Mesodermal cell (in vitro differentiated cells): ENCODE results near the gene ADGRD1.

Source experiments
- H3K27ac ChIP-seq: 2 replicates; pipeline ENCODE4 v1.7.0; 2013; ENCODE audit warnings: mild to moderate bottlenecking, low read depth, low read length, moderate library complexity; ENCODE audit not compliant: severe bottlenecking
- H3K36me3 ChIP-seq: 2 replicates; pipeline ENCODE4 v1.7.1; 2013; ENCODE audit warnings: mild to moderate bottlenecking, low read length, moderate library complexity; ENCODE audit not compliant: control insufficient read depth, insufficient read depth
- H3K4me1 ChIP-seq: one replicate; pipeline ENCODE4 v1.7.1; 2013; ENCODE audit warnings: mild to moderate bottlenecking, low read length; ENCODE audit not compliant: insufficient read depth, control insufficient read depth, poor library complexity, severe bottlenecking
- H3K4me3 ChIP-seq: 2 replicates; pipeline ENCODE4 v1.7.0; 2013; ENCODE audit warnings: low read length, control low read depth, mild to moderate bottlenecking; ENCODE audit not compliant: insufficient read depth, poor library complexity, severe bottlenecking; ENCODE audit errors: extremely low read depth
- H3K9me3 ChIP-seq: 2 replicates; pipeline ENCODE4 v1.7.1; 2013; ENCODE audit warnings: mild to moderate bottlenecking, low read length, moderate library complexity; ENCODE audit not compliant: control insufficient read depth
- WGBS, 2 experiments: methylation state at CpG; one replicate each; pipeline ENCODE4 v1.1.5; 2013; ENCODE audit warnings: missing lambda C conversion rate in 2 of 2; ENCODE audit not compliant: insufficient coverage in 2 of 2; 5-methylcytosine and 5-hydroxymethylcytosine counted together

The ADGRD1 gene

DNA sequence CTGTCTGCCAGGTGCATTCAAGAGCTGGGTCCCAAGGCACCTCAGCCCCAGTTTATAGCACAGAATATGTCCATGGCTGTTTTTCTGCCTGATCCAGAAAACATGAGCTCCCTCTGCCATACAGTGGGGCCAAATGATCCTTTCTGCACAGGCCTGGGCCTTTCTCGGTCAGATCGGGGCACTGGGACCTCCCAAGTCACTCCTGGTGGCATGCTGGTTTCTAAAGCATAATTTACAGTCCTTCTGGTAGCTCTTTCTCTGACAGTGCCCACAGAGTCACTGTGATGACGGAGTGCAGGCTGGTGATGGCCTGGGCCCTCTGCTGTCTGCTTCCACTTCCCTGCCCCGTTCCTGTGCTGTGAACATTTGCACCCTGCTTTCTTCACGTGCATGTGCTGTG, 99.2 kb downstream of the ADGRD1 start:
- no peak overlapping the region for H3K4me3 ChIP-seq
- no peak overlapping the region for H3K27ac ChIP-seq
- H3K4me1 ChIP-seq: no peaks in the 10 kb centered on the region
- H3K36me3 ChIP-seq: no peaks in the 10 kb centered on the region
- WGBS, 2 experiments: 85 to 91% methylated on average over 5 of the region's 5 CpGs
- H3K9me3 ChIP-seq: no peaks in the 10 kb centered on the region

DNA sequence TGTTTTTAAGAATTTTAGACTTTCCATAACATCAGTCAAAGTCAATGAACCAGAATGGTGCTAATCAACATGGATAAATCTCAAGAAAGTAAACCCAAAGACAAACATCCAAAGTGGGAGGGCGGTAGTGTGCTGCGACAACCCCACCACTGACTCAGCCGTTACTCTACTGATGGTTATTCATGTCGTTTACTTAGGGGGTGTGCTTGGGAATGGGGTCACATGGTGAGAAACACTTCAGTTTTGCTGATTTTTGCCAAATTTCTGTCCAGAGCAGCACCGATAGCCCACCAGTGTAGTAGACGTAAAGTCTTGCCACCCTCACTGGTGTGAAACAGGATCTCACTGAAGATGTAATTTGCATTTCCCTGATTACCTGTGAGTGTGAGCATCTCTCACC, 99.9 kb downstream of the ADGRD1 start:
- Histone ChIP-seq H3K4me3 (no peak overlapping the region), H3K27ac (no peak overlapping the region), H3K9me3 (no peaks in the 10 kb centered on the region), H3K4me1 (no peaks in the 10 kb centered on the region), H3K36me3 (no peaks in the 10 kb centered on the region)
- WGBS, 2 experiments: 87 to 92% methylated on average over 3 to 5 of the region's 6 CpGs

DNA sequence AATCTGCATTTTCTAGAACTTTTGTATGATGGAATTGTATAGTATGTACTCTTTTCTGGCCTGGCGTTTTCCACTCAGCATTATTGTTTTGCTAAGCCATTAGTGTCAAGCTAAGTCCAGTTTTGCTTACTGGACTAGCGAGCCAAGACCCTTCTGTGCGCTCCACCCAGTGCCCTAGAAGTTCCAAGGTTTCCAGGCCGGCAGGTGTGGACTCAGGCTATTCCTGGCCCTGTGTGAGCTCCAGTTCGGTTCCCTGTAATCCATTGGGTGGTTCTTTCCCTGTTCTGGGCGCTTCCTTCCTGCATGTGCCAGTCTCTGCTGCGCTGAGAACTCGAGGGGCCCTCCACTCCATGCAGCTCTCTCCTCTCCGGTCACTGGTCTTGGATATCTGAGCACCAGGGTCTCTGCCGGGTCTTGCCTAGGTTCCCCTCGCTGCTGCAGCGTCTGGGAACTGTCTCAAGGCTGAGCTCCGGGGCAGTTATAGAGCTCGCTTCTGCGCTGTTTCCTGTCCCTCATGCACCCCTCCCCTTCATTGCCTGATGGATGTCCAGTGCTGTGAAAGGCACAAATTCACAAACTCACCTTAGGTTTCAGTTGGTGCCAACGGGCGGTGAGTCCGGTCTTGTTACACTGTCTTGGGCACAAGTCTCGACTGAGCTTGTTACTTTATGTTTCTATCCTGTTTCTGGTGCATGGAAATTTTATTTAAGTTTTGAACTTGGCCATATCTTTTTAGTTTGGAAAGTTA, 100.8 kb downstream of the ADGRD1 start:
- WGBS, 2 experiments: 91% methylated on average over 19 of the region's 19 CpGs
- Histone ChIP-seq H3K36me3 (no peaks in the 10 kb centered on the region), H3K9me3 (no peaks in the 10 kb centered on the region), H3K4me1 (no peaks in the 10 kb centered on the region), H3K27ac (no peak overlapping the region), H3K4me3 (no peak overlapping the region)

DNA sequence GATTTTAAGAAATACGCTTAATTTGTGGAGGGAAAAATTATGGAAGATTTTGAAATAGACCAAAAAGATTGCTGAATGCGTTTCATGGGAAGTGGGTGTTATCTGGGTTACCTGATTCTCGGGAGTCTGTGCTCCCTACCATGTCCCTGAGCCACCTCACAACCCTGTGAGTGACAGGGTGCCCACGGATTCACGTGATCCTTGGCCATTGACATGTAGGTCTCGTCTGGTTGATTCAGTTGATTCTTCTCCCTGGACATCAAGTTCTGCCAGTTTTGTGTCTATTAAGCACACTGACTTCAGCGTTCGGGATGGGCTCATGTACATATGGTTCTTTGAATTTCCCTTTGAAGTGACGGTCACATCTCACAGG, 101.4 kb downstream of the ADGRD1 start:
- Histone ChIP-seq H3K27ac (no peak overlapping the region), H3K4me1 (no peaks in the 10 kb centered on the region), H3K36me3 (no peaks in the 10 kb centered on the region), H3K9me3 (no peaks in the 10 kb centered on the region), H3K4me3 (no peak overlapping the region)
- 90 to 92% methylated on average over 6 to 8 of the region's 9 CpGs for WGBS, 2 experiments

DNA sequence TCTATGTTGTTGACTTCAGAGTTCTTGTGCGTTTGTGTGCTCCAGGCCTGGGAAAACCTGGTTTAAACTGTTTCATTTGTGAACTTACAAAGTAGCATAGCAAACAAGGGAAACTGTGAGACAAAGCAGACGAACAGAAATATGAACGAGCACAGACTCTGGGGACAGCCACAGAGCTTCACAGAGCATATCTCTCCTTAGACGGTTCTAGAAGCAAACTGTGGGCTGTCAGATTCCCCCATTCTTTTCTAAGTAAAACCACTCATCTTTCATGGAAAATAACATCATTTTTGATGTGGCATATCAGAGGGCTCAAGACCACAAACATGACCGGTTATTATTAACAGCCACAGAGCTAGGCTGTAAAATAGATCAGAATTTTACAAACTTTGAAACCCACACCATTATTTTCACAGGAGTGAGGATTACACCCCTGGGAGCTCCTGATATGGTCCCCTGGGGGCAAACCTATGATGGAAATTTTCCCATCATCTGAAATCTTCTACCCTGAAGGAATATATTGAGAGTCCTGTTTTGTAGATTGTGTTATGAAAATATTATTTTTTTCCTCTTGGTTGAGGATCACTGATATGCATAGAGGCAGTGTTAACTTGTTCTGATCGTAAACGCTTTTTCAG, 102.0 kb downstream of the ADGRD1 start:
- WGBS, 2 experiments: 92 to 96% methylated on average over 5 to 6 of the region's 7 CpGs

DNA sequence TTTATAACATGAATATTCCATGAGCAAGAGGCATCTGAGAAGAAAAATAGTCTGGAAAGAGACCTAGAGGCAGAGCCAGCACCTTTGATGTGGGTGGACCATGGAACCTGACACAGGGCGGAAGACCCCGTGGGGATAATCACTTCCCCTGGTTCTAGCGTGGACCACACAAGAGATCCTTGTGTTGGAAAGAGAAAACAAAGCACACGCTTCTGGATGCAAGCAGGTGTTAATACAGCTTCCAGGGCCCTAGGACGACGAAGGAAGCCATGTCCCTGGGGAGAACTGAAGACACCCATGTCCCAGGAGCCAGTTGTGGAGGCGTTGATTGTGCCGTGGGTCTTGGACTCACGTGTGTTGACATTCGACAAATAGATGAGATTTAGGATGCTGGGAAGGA, 102.9 kb downstream of the ADGRD1 start:
- Histone ChIP-seq H3K36me3 (no peaks in the 10 kb centered on the region), H3K9me3 (no peaks in the 10 kb centered on the region), H3K4me3 (no peak overlapping the region), H3K4me1 (no peaks in the 10 kb centered on the region), H3K27ac (no peak overlapping the region)
- WGBS, 2 experiments: 87 to 92% methylated on average over 10 of the region's 10 CpGs

More for the DNA sequence above, 102.0 kb downstream of the ADGRD1 start:
- H3K4me3 ChIP-seq: no peak overlapping the region
- H3K36me3 ChIP-seq: no peaks in the 10 kb centered on the region
- no peaks in the 10 kb centered on the region for H3K4me1 ChIP-seq
- no peaks in the 10 kb centered on the region for H3K9me3 ChIP-seq
- no peak overlapping the region for H3K27ac ChIP-seq

- Histone ChIP-seq H3K27ac (no peak overlapping the region), H3K4me3 (no peak overlapping the region), H3K9me3 (no peaks in the 10 kb centered on the region), H3K36me3 (no peaks in the 10 kb centered on the region), H3K4me1 (no peaks in the 10 kb centered on the region)
- 92 to 93% methylated on average over 23 of the region's 25 CpGs for WGBS, 2 experiments
Observed at GRCh38 chr12:131057211-131057721, 103.6 kb downstream of the ADGRD1 start.

DNA sequence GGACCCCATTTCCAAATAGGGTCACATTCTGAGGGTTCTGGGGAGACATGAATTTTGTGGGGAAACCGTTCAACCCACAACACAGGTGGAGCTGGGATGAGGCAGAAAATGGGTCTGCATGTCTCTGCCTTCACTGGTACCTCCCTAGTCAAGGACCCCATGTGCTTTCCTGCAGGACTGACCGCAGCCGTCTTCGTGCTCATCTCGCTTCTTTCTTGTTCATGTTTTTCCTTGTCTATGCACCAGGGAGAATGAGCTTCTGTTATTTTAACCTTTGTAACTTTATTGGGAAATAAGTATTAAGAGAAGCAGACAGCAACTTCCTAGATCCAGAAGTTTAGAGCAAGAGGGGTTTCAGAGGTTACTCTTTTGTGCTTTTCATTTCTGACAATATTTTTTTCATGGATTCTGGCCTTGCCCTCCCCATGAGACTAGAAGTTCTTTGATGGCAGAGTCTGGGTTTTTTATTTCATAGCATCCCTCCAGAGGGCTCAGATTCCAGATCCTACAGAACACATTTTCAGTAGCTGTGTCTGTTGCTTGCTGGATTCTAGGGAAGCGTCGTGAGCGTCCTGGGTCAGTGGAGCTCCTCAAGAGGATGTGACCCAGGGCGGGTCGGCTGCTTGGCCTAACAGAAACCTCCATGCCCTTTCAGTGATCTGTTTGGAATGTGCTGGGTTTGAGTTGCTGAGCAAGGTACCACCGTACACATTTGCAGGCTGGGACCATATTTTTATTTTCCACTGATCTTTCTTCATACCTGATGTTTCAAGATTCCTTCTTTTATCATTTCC, 104.2 kb downstream of the ADGRD1 start:
- Histone ChIP-seq H3K4me1 (no peaks in the 10 kb centered on the region), H3K27ac (no peak overlapping the region), H3K4me3 (no peak overlapping the region), H3K36me3 (no peaks in the 10 kb centered on the region), H3K9me3 (no peaks in the 10 kb centered on the region)
- WGBS, 2 experiments: 93 to 97% methylated on average over 2 to 10 of the region's 11 CpGs

DNA sequence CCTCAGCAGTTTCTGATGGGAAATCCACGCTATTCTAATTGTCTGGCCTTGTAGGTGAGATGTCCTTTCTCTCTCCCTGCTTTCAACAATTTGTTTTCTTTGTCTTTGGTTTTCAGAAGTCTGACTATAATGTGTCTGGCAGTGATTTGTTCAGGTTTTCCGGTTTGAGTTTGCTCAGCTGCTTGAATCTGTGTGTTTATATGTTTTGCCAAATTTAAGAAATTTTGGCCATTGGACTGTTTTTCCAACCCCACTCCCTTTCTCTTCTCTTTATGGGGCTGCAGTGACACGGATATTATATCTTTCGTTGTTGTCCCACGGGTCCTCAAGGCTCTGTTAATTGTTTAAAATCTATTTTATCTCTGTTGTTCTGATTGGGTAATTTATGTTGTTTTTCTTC, 105.0 kb downstream of the ADGRD1 start:
- H3K9me3 ChIP-seq: no peaks in the 10 kb centered on the region
- no peak overlapping the region for H3K27ac ChIP-seq
- H3K4me1 ChIP-seq: no peaks in the 10 kb centered on the region
- WGBS, 2 experiments: no CpG with 5 or more reads among the region's 5 CpGs
- no peak overlapping the region for H3K4me3 ChIP-seq
- H3K36me3 ChIP-seq: no peaks in the 10 kb centered on the region

DNA sequence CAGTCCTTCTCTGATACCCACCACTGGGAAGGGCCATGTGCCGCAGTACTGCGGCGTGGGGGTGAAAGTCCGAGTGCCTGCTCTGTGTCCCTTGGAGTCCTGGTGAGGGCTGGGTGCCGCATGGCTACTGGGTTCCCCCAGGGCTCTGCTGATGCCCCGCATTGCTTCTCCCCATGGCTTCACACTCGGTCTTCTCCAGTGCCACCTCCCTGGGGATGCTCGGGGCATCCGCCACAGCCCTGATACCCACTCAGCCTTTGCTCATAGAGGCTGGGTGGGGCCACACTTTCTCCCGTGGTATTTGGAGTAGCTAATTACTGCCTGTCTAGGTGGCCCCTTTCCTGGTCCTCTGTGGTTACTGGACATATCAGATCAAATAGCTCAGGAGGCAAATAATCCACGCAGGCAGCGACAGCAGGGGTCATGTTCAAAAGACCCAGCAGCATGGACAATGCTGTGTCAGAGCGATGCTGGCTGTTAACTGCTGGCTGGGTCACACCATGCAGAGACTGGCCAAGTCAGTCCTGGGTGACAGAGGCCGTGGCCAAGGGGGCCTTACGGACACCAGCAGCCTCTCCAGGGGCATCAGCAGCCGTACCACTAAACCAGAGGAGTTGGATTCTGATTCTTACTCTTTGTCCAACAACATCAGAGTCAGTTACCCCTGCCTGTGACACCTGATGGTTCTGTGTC, 106.5 kb downstream of the ADGRD1 start:
- Histone ChIP-seq H3K27ac (no peak overlapping the region), H3K9me3 (no peaks in the 10 kb centered on the region), H3K4me1 (no peaks in the 10 kb centered on the region), H3K36me3 (no peaks in the 10 kb centered on the region), H3K4me3 (no peak overlapping the region)
- WGBS, 2 experiments: 87 to 92% methylated on average over 13 to 15 of the region's 16 CpGs
